SK-MEL-5 (cell line): Measurements from ENCODE around the gene AHSP. TPM values are rescaled to one million over a fixed set of nuclear protein-coding genes. Genes with fewer than 3 reads are reported as not detected.
"Not testable (repeated sequence)": the region's sequence is repeated elsewhere in the genome, so short reads cannot be mapped to it uniquely, and the experiment has no call there.

Source experiments
- DNase-seq: peaks from one replicate; pipeline ENCODE4 v3.0.0-alpha.2; 2016; ENCODE audit warnings: low read depth, low spot score
- in situ Hi-C: cut with HindIII; loops from 2 replicates; pipeline ENCODE4 v1.10.0; 2016; ENCODE audit warnings: low sequenced_read_pairs, high pct_unique_total_duplicates, low pct_unique_long_range_greater_than_20kb
- total RNA-seq: library from RNA; depleted of rRNA; stranded (reverse); fragments of >200 nt; shearing (Covaris generic); gene quantifications from 2 replicates; pipeline ENCODE4 v1.2.3, GENCODE V29; 2014; rRNA removed

Gene AHSP
- total RNA-seq, 1 experiment from 2014 or later, result not detected

GRCh38 chr16:31568577-31569359, 41.1 kb downstream of the AHSP start:
- DNase-seq, result peak; percentile 38
- in situ Hi-C loops, result no loop called here

GRCh38 chr16:31569360-31569717, 41.6 kb downstream of the AHSP start:
- in situ Hi-C loops, result no loop called here
- no peak for DNase-seq

DNA sequence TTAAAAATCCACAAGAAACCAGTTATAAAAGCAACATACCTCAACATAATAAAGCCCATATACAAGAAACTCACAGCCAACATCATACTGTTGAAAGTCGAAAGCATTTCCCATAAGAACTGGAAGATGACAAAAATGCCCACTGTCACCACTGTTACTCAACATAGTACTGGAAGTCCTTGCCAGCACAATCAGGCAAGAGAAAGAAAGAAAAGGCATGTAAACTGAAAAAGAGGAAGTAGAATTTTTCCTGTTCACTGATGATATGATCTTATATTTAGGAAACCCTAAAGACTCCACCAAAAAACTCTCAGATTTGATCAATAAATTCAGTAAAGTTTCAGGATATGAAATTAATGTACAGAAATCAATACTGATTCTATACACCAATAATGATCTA, 45.1 kb downstream of the AHSP start:
- in situ Hi-C loops, result no loop called here
- DNase-seq, result no peak

- in situ Hi-C loops, DNase-seq: not testable (repeated sequence)
Measured at GRCh38 chr16:31574159-31574558, 46.5 kb downstream of the AHSP start.

- no peak for DNase-seq
- in situ Hi-C loops, result no loop called here
Measured at GRCh38 chr16:31577411-31577810, 49.7 kb downstream of the AHSP start.

Other genes with a start within 250 kb of the AHSP start
- 1.2 and 1.6 TPM in 2 replicates for gene ITGAX, start 172.7 kb upstream of the AHSP start, total RNA-seq
- gene ITGAD, start 134.6 kb upstream of the AHSP start, total RNA-seq, result 0.13 TPM in 2 replicates
- gene COX6A2, start 99.5 kb upstream of the AHSP start, total RNA-seq, result not detected in 2 replicates
- gene ZNF843, start 85.1 kb upstream of the AHSP start, total RNA-seq, result 0.16 and 0.18 TPM in 2 replicates
- 6.7 and 8.2 TPM in 2 replicates for gene ARMC5, start 68.4 kb upstream of the AHSP start, total RNA-seq
- 0.67 and 1.3 TPM in 2 replicates for gene TGFB1I1, start 55.7 kb upstream of the AHSP start, total RNA-seq
- gene SLC5A2, start 44.8 kb upstream of the AHSP start, total RNA-seq, result 0.05 and 0.53 TPM in 2 replicates
- gene RUSF1, start 19.5 kb upstream of the AHSP start, total RNA-seq, result 83.6 and 89.7 TPM in 2 replicates